ENCODE data around the gene GRXCR1. TPM values are rescaled to one million over a fixed set of nuclear protein-coding genes. Genes with fewer than 3 reads are reported as not detected.

The GRXCR1 gene
- total RNA-seq, 1 experiment from 2014 or later = not detected

- Histone ChIP-seq H3K27me3 (ENCODE audit: insufficient read depth, low read length) (no peaks in the 10 kb centered on the region), H2BK12ac (ENCODE audit: insufficient read length, low read depth, low read length) (no peak overlapping the region), H3K79me1 (ENCODE audit: insufficient read depth, low read depth, low read length, poor library complexity, severe bottlenecking) (no peaks in the 10 kb centered on the region), H3K23me2 (ENCODE audit: insufficient read length, low read depth, low read length, poor library complexity, severe bottlenecking) (no peaks in the 10 kb centered on the region), H3K23ac (ENCODE audit: insufficient read length, low read depth, low read length) (no peak overlapping the region), H3K9me3 (ENCODE audit: control insufficient read depth, low read depth, low read length) (no peaks in the 10 kb centered on the region), H3K4ac (ENCODE audit: low read depth, low read length) (no peak overlapping the region), H3K18ac (ENCODE audit: insufficient read length, low read depth, low read length) (no peak overlapping the region), H4K20me1 (ENCODE audit: control insufficient read depth, insufficient read depth, insufficient read length) (no peaks in the 10 kb centered on the region), H2BK5ac (ENCODE audit: insufficient read length, low read length) (no peak overlapping the region), H2AK5ac (ENCODE audit: insufficient read length, low read length) (no peak overlapping the region), H2AFZ (ENCODE audit: low read length) (no peak overlapping the region), H4K5ac (ENCODE audit: insufficient read length, low read depth, low read length) (no peak overlapping the region), H4K8ac (replicated peaks; ENCODE audit: insufficient read length, low read depth, low read length) (no peak overlapping the region), H3K56ac (ENCODE audit: insufficient read length, low read depth, low read length) (no peak overlapping the region), H3K9ac (ENCODE audit: extremely low read depth, insufficient read length, low read length) (no peak overlapping the region), H2BK120ac (ENCODE audit: low read depth, low read length, poor library complexity, severe bottlenecking) (no peak overlapping the region), H3K14ac (ENCODE audit: insufficient read depth, low read length) (no peak overlapping the region), H3K27ac (ENCODE audit: insufficient read length, low read depth, low read length) (no peak overlapping the region), H4K91ac (ENCODE audit: insufficient read length, low read depth, low read length) (no peak overlapping the region), H2BK20ac (ENCODE audit: low read depth, low read length, poor library complexity, severe bottlenecking) (no peak overlapping the region), H3K4me1 (ENCODE audit: insufficient read depth, low read length) (no peaks in the 10 kb centered on the region), H2BK15ac (ENCODE audit: low read depth, low read length) (no peak overlapping the region), H3T11ph (ENCODE audit: low read length) (no peak overlapping the region), H3K79me2 (ENCODE audit: insufficient read depth, low read length) (no peaks in the 10 kb centered on the region), H3K4me2 (ENCODE audit: insufficient read depth, insufficient read length, low read length) (no peak overlapping the region)
- Mint-ChIP-seq H3K9me3 (no peaks in the 10 kb centered on the region), H3K27ac (no peak overlapping the region), H3K4me1 (no peaks in the 10 kb centered on the region), H3K27me3 (ENCODE audit: low read depth) (peaks cover 2% of the 10 kb centered on the region), H3K4me3 (no peak overlapping the region), H3K36me3 (ENCODE audit: insufficient read depth in 1 of 3, low read depth in 3 of 3) (no peaks in the 10 kb centered on the region)
- TF ChIP-seq CTCF (conservative IDR thresholded peaks at IDR 0.05) = no peak
- no peak for DNase-seq
Observed at GRCh38 chr4:42895452-42895851, 2.9 kb downstream of the GRXCR1 start.

Measured in H9 (cell line).